Vagina (tissue), 2 donors: ENCODE data around the gene GAS7.

Source experiments
- POLR2A ChIP-seq, 2 donors: fragments of 450-650 bp; IDR thresholded peaks; one replicate each; pipeline ENCODE4 v1.6.1; 2017; ENCODE audit warnings: antibody characterized with exemption in 2 of 2, mild to moderate bottlenecking in 2 of 2, moderate library complexity in 2 of 2
- TF ChIP-seq, protein P1 (sequence below), 3 experiments: fragments of 450-650 bp in 2 of 3; fragments of 200-600 bp in 1 of 3; sonication (generic) in 1 of 3; IDR thresholded peaks; one replicate each; pipeline ENCODE4 v1.5.1; 2017 to 2019; ENCODE audit warnings: antibody characterized with exemption in 3 of 3, mild to moderate bottlenecking in 2 of 3, moderate library complexity in 2 of 3

DNA sequence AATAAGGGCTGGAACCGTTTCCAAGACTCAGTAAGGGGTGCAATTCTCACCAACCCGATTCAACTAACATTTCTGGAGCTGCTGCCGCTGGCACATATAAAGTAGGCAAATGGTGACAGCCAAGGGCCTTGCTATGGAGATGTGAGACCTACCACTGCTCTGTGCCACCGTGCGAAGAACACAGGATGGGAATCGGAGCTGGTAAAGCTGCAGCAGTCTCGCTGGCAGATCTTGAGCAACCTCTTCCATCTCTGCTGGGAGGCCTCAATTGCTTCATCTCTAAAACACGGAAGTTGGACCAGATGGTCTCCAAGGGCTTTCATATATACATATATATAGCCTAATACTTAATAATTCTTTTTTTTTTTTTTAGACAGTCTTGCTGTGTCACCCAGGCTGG lies 164.4 kb downstream of the GAS7 start:
- TF ChIP-seq, protein P1, sequence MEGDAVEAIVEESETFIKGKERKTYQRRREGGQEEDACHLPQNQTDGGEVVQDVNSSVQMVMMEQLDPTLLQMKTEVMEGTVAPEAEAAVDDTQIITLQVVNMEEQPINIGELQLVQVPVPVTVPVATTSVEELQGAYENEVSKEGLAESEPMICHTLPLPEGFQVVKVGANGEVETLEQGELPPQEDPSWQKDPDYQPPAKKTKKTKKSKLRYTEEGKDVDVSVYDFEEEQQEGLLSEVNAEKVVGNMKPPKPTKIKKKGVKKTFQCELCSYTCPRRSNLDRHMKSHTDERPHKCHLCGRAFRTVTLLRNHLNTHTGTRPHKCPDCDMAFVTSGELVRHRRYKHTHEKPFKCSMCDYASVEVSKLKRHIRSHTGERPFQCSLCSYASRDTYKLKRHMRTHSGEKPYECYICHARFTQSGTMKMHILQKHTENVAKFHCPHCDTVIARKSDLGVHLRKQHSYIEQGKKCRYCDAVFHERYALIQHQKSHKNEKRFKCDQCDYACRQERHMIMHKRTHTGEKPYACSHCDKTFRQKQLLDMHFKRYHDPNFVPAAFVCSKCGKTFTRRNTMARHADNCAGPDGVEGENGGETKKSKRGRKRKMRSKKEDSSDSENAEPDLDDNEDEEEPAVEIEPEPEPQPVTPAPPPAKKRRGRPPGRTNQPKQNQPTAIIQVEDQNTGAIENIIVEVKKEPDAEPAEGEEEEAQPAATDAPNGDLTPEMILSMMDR (IDR thresholded peaks at IDR 0.05) = no peak
- TF ChIP-seq POLR2A (IDR thresholded peaks at IDR 0.05) = no peak
